Common myeloid progenitor, CD34-positive (primary cell): ENCODE results near the gene RBM25.

ENCODE experiments used
- CTCF ChIA-PET: fragments of 350-600 bp; sonication (Branson Sonifier 250); formaldehyde crosslinking; loops from one replicate; lab custom pipeline; 2021; ENCODE audit warnings: antibody characterized with exemption; lab: Charles Lee
- POLR2A ChIA-PET: fragments of 350-600 bp; sonication (Branson Sonifier 250); formaldehyde crosslinking; loops from one replicate; lab custom pipeline; 2021; ENCODE audit warnings: antibody characterized with exemption; lab: Charles Lee
- DNase-seq, 3 donors: peaks; one replicate each; pipeline versions ENCODE4 v3.0.0 to v3.0.0-alpha.2; 2013
- H3K27ac ChIP-seq, 2 experiments: 1 replicate in 1 of 2; 2 replicates in 1 of 2; pipeline ENCODE4 v1.7.0; 2013; ENCODE audit warnings: inconsistent platforms in 2 of 2, low read length in 2 of 2, mild to moderate bottlenecking in 2 of 2, low read depth in 1 of 2, moderate library complexity in 1 of 2; ENCODE audit not compliant: severe bottlenecking in 2 of 2, insufficient read depth in 1 of 2, poor library complexity in 1 of 2
- H3K27me3 ChIP-seq, 5 experiments: replicated peaks in 2 of 5; 1 replicate in 3 of 5; 2 replicates in 2 of 5; pipeline versions ENCODE4 v1.6.1 to v1.7.0; 2013; ENCODE audit warnings: low read length in 4 of 5, mild to moderate bottlenecking in 2 of 5, moderate library complexity in 2 of 5, inconsistent platforms in 1 of 5; ENCODE audit not compliant: insufficient read depth in 5 of 5, control insufficient read depth in 4 of 5
- H3K36me3 ChIP-seq, 4 experiments: 1 replicate in 2 of 4; 2 replicates in 2 of 4; pipeline versions ENCODE4 v1.6.1 to v1.7.0; 2013; ENCODE audit warnings: low read length in 3 of 4, control low read depth in 1 of 4, mild to moderate bottlenecking in 1 of 4; ENCODE audit not compliant: control insufficient read depth in 4 of 4, insufficient read depth in 4 of 4
- H3K4me1 ChIP-seq, 4 experiments: 1 replicate in 3 of 4; 2 replicates in 1 of 4; pipeline versions ENCODE4 v1.6.1 to v1.7.1; 2013; ENCODE audit warnings: low read length in 3 of 4, mild to moderate bottlenecking in 3 of 4, control low read depth in 1 of 4, inconsistent platforms in 1 of 4, moderate library complexity in 1 of 4; ENCODE audit not compliant: control insufficient read depth in 4 of 4, insufficient read depth in 4 of 4; ENCODE audit errors: control extremely low read depth in 1 of 4
- H3K4me3 ChIP-seq, 7 experiments: 1 replicate in 4 of 7; 2 replicates in 3 of 7; pipeline versions ENCODE4 v1.5.1 to v1.7.0; 2013; ENCODE audit warnings: mild to moderate bottlenecking in 7 of 7, low read length in 6 of 7, moderate library complexity in 6 of 7, inconsistent platforms in 2 of 7, low read depth in 2 of 7, control low read depth in 1 of 7; ENCODE audit not compliant: insufficient read depth in 4 of 7, control insufficient read depth in 1 of 7; ENCODE audit errors: extremely low read depth in 1 of 7
- H3K9me3 ChIP-seq, 5 experiments: 1 replicate in 4 of 5; 2 replicates in 1 of 5; pipeline versions ENCODE4 v1.6.1 to v1.7.1; 2013; ENCODE audit warnings: low read length in 4 of 5, mild to moderate bottlenecking in 2 of 5, inconsistent platforms in 1 of 5, low read depth in 1 of 5, moderate library complexity in 1 of 5; ENCODE audit not compliant: control insufficient read depth in 4 of 5, insufficient read depth in 2 of 5; ENCODE audit errors: control extremely low read depth in 1 of 5
- WGBS: methylation state at CpG from one replicate; pipeline ENCODE4 v1.1.5; 2013; ENCODE audit not compliant: insufficient coverage; 5-methylcytosine and 5-hydroxymethylcytosine counted together

The RBM25 gene

GRCh38 chr14:73142216-73142615 is 83.9 kb downstream of the RBM25 start:
- Histone ChIP-seq H3K9me3 (no peaks in the 10 kb centered on the region), H3K27ac (no peak overlapping the region)

GRCh38 chr14:73143003-73143402 is 84.7 kb downstream of the RBM25 start:
- Histone ChIP-seq H3K4me1 (no peaks in the 10 kb centered on the region), H3K4me3 (no peak overlapping the region), H3K9me3 (no peaks in the 10 kb centered on the region), H3K27ac (no peak overlapping the region), H3K36me3 (peaks cover 4 to 9% (median 5%) of the 10 kb centered on the region in 4 experiments), H3K27me3 (no peaks in the 10 kb centered on the region)
- WGBS = 100% methylated on average over 5 of the region's 5 CpGs
- POLR2A ChIA-PET = no interaction called here
- no peak for DNase-seq
- CTCF ChIA-PET = interaction anchor here (1.2 kb wide), 1 partner anchor 32 kb away, joined by 3 read pairs; no protein-coding TSS in a partner anchor

More at GRCh38 chr14:73142216-73142615, 83.9 kb downstream of the RBM25 start:
- peaks cover 0 to 3% (median 2%) of the 10 kb centered on the region in 4 experiments for H3K36me3 ChIP-seq
- H3K4me3 ChIP-seq = no peak overlapping the region
- no peaks in the 10 kb centered on the region for H3K27me3 ChIP-seq
- ChIA-PET POLR2A (no interaction called here), CTCF (interaction anchor here (1.2 kb wide), 1 partner anchor 33 kb away, joined by 3 read pairs; no protein-coding TSS in a partner anchor)
- peaks cover 2 to 7% (median 7%) of the 10 kb centered on the region in 4 experiments for H3K4me1 ChIP-seq
- DNase-seq = no peak
- no CpG with 5 or more reads among the region's 2 CpGs for WGBS

DNA sequence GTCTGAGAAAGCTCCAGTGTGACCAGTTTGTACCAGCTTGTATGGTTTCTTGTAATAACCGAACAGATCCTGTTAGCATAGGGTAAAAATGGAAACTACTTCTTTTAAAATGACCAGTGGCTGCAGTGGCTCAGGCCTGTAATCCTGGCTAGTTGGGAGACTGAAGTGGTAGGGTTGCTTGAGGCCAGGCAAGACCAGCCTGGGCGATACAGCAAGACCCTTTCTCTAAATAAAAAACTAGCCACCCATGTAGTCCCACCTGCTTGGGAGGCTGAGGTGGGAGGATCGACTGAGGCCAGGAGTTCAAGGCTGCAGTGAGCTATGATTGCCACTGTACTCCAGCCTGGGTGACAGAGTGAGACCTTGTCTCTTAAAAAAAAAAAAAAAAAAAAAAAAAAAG is 85.3 kb downstream of the RBM25 start:
- peaks cover 4 to 14% (median 9%) of the 10 kb centered on the region in 4 experiments for H3K36me3 ChIP-seq
- ChIA-PET CTCF (no interaction called here), POLR2A (no interaction called here)
- no peaks in the 10 kb centered on the region for H3K4me1 ChIP-seq
- 100% methylated on average over 2 of the region's 3 CpGs for WGBS
- DNase-seq = no peak
- H3K27ac ChIP-seq = no peak overlapping the region
- no peak overlapping the region for H3K4me3 ChIP-seq
- H3K9me3 ChIP-seq = no peaks in the 10 kb centered on the region
- no peaks in the 10 kb centered on the region for H3K27me3 ChIP-seq

GRCh38 chr14:73145371-73145770 is 87.0 kb downstream of the RBM25 start:
- no CpG with 5 or more reads among the region's 3 CpGs for WGBS
- CTCF ChIA-PET = interaction anchor here (1.0 kb wide), 1 partner anchor 8 kb away, joined by 3 read pairs; no protein-coding TSS in a partner anchor
- Histone ChIP-seq H3K36me3 (peaks cover 7 to 22% (median 19%) of the 10 kb centered on the region in 4 experiments), H3K4me3 (no peak overlapping the region), H3K9me3 (no peaks in the 10 kb centered on the region), H3K4me1 (no peaks in the 10 kb centered on the region), H3K27ac (no peak overlapping the region), H3K27me3 (no peaks in the 10 kb centered on the region)
- no peak for DNase-seq
- POLR2A ChIA-PET = no interaction called here

DNA sequence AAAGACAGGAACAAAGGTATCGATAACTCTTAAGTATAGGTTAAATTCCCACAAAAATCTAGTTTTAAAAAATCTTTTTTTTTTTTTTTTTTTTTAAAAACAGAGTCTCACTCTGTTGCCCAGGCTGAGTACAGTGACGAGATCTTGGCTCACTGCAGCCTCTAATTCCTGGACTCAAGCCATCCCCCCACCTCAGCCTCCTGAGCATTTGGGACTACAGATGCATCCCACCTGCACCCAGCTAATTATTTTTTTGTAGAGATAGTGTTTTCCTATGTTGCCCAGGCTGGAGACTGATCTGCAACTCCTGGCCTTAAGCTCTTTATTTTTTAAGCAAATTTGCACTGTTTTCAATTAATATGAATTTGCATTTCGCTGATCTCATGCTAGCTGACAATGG is 87.8 kb downstream of the RBM25 start:
- H3K4me1 ChIP-seq = no peaks in the 10 kb centered on the region
- ChIA-PET CTCF (interaction anchor here (1.0 kb wide), 1 partner anchor 9 kb away, joined by 3 read pairs; no protein-coding TSS in a partner anchor), POLR2A (interaction anchor here (0.6 kb wide), 1 partner anchor 8 kb away, joined by 4 read pairs; no protein-coding TSS in a partner anchor)
- H3K27me3 ChIP-seq = no peaks in the 10 kb centered on the region
- no peak overlapping the region for H3K27ac ChIP-seq
- no peak overlapping the region for H3K4me3 ChIP-seq
- WGBS = 100% methylated on average over 1 of the region's 3 CpGs
- no peak for DNase-seq
- no peaks in the 10 kb centered on the region for H3K9me3 ChIP-seq
- peaks cover 7 to 24% (median 18%) of the 10 kb centered on the region in 4 experiments for H3K36me3 ChIP-seq

- Histone ChIP-seq H3K4me1 (no peaks in the 10 kb centered on the region), H3K9me3 (no peaks in the 10 kb centered on the region), H3K4me3 (no peak overlapping the region), H3K27ac (no peak overlapping the region), H3K27me3 (no peaks in the 10 kb centered on the region), H3K36me3 (peaks cover 11 to 42% (median 23%) of the 10 kb centered on the region in 4 experiments)
- CTCF ChIA-PET = interaction anchor here (0.6 kb wide), 1 partner anchor 65 kb away, joined by 3 read pairs; no protein-coding TSS in a partner anchor
- DNase-seq = no peak
- POLR2A ChIA-PET = no interaction called here
- WGBS = no CpG with 5 or more reads among the region's 2 CpGs
These were observed 91.4 kb downstream of the RBM25 start for GRCh38 chr14:73149753-73150152.

- Histone ChIP-seq H3K4me1 (no peaks in the 10 kb centered on the region), H3K27me3 (no peaks in the 10 kb centered on the region), H3K9me3 (no peaks in the 10 kb centered on the region), H3K36me3 (peaks cover 9 to 52% (median 21%) of the 10 kb centered on the region in 4 experiments), H3K27ac (no peak overlapping the region), H3K4me3 (no peak overlapping the region)
- no peak for DNase-seq
- CTCF ChIA-PET = interaction anchor here (1.1 kb wide), 1 partner anchor 20 kb away, joined by 3 read pairs; no protein-coding TSS in a partner anchor
- POLR2A ChIA-PET = no interaction called here
These were observed 94.9 kb downstream of the RBM25 start for GRCh38 chr14:73153272-73153671.
